Small intestine (tissue), 7 donors: Measurements from ENCODE around the gene LTBR. TPM values are rescaled to one million over a fixed set of nuclear protein-coding genes. Genes with fewer than 3 reads are reported as not detected.
"Not testable (repeated sequence)": the region's sequence is repeated elsewhere in the genome, so short reads cannot be mapped to it uniquely, and the experiment has no call there.

Experiments used
- DNase-seq, 2 donors: peaks; one replicate each; pipeline versions ENCODE4 v3.0.0 to v3.0.0-alpha.2; 2013
- FAIRE-seq: peaks from 2 replicates; lab custom pipeline; 2012; peaks lifted over from hg19 to GRCh38; lab: Jason Lieb, UNC
- H3K27ac ChIP-seq, 3 donors: one replicate each; pipeline ENCODE4 v1.5.1; 2013; ENCODE audit warnings: low read length in 2 of 3, mild to moderate bottlenecking in 2 of 3, control low read depth in 1 of 3, inconsistent platforms in 1 of 3, low read depth in 1 of 3, moderate library complexity in 1 of 3
- H3K27me3 ChIP-seq, 3 donors: one replicate each; pipeline ENCODE4 v1.6.1; 2013; ENCODE audit warnings: low read length in 3 of 3, inconsistent platforms in 1 of 3; ENCODE audit not compliant: control insufficient read depth in 3 of 3, insufficient read depth in 3 of 3
- H3K36me3 ChIP-seq, 3 donors: one replicate each; pipeline ENCODE4 v1.6.1; 2013; ENCODE audit warnings: low read length in 3 of 3, inconsistent platforms in 1 of 3, low read depth in 1 of 3, mild to moderate bottlenecking in 1 of 3, moderate library complexity in 1 of 3; ENCODE audit not compliant: control insufficient read depth in 3 of 3, insufficient read depth in 2 of 3
- H3K4me1 ChIP-seq, 3 donors: one replicate each; pipeline ENCODE4 v1.6.1; 2013; ENCODE audit warnings: low read length in 2 of 3, inconsistent platforms in 1 of 3, low read depth in 1 of 3, mild to moderate bottlenecking in 1 of 3, moderate library complexity in 1 of 3; ENCODE audit not compliant: control insufficient read depth in 3 of 3, insufficient read depth in 2 of 3
- H3K4me3 ChIP-seq, 3 donors: one replicate each; pipeline ENCODE4 v1.5.1; 2013; ENCODE audit warnings: low read length in 3 of 3, control low read depth in 1 of 3, inconsistent platforms in 1 of 3, low read depth in 1 of 3, mild to moderate bottlenecking in 1 of 3, moderate library complexity in 1 of 3
- H3K9me3 ChIP-seq, 2 donors: one replicate each; pipeline ENCODE4 v1.6.1; 2013; ENCODE audit warnings: low read depth in 1 of 2, low read length in 1 of 2; ENCODE audit not compliant: control insufficient read depth in 2 of 2, insufficient read depth in 1 of 2
- WGBS, 3 donors: extraction: QIAGEN DNeasy Blood & Tissue Kit; methylation state at CpG; one replicate each; pipeline ENCODE4 v1.1.7; 2013; 5-methylcytosine and 5-hydroxymethylcytosine counted together
- polyA plus RNA-seq, 4 donors: library from polyadenylated mRNA; stranded (reverse) in 3 of 4; unstranded in 1 of 4; fragments of 200-250 nt in 3 of 4; fragments of 120-200 nt in 1 of 4; gene quantifications; one replicate each; pipeline versions ENCODE4 v1.2.1 to v1.2.3, GENCODE V29; 2013
- donor health status: healthy with polysubstance abuse.
- donor health status: control.
- donor health status: control.
- donor health status: Bipolar disorder and iron deficiency.
- donor health status: healthy.

Gene LTBR
- polyA plus RNA-seq, 4 donors = 56.5 to 137 (median 73.2) TPM

DNA sequence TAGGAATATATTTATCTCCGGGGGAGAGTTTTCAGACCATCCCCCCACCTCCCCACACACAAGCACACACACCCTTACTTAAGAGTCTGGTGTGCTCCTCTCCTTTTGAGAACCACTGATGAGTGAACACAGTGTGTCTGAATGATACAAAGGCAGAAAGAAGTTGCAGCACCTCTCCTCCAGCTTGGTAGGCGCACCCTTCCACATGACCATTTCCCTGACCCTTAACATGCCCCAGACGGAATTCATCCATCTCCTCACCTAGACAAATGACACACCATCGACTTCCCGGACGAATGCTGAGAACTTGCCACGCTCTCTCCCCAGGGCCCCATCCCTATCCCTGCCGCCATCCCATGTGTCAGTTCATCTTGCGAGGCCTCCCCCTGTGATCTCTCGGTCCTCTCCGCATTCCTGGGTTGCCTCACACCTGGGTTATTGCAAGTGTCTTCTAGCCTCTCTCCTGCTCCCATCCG, 46.0 kb upstream of the LTBR start:
- FAIRE-seq (no peak), DNase-seq (peak in 1 of 2 donors; percentile 29)
- Histone ChIP-seq H3K9me3 (no peaks in the 10 kb centered on the region), H3K36me3 (peaks cover 0 to 66% (median 11%) of the 10 kb centered on the region in 3 donors), H3K4me3 (peak overlapping the region in 1 of 3 donors; percentile 96), H3K27me3 (no peaks in the 10 kb centered on the region), H3K27ac (peak overlapping the region; percentile 97 to 100 (median 98)), H3K4me1 (peaks cover 5 to 72% (median 10%) of the 10 kb centered on the region in 3 donors)
- WGBS, 3 donors = 38 to 61% (median 54%) methylated on average over 12 of the region's 12 CpGs

DNA sequence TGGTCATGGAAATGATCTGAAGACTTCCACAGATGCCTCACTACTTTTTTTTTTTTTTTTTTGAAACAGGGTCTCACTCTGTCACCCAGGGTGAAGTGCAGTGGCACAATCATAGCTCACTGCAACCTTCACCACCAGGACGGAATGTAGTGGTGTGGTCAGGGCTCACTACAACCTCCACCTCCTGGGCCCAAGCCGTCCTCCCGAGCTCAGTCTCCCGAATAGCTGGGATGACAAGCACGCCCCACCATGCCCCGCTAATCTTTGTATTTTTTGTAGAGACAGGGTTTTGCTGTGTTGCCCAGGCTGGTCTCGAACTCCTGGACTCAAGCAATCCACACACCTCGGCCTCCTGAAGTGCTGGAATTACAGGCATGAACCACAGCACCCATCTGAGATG, 45.4 kb upstream of the LTBR start:
- Histone ChIP-seq H3K36me3 (peaks cover 0 to 61% (median 6%) of the 10 kb centered on the region in 3 donors), H3K4me3 (peak overlapping the region in 1 of 3 donors; percentile 96), H3K27ac (peak overlapping the region; percentile 97 to 100 (median 98)), H3K4me1 (peaks cover 5 to 77% (median 10%) of the 10 kb centered on the region in 3 donors)
- H3K9me3 ChIP-seq, FAIRE-seq, H3K27me3 ChIP-seq, DNase-seq: not testable (repeated sequence)
- 52 to 61% (median 60%) methylated on average over 8 of the region's 8 CpGs for WGBS, 3 donors

DNA sequence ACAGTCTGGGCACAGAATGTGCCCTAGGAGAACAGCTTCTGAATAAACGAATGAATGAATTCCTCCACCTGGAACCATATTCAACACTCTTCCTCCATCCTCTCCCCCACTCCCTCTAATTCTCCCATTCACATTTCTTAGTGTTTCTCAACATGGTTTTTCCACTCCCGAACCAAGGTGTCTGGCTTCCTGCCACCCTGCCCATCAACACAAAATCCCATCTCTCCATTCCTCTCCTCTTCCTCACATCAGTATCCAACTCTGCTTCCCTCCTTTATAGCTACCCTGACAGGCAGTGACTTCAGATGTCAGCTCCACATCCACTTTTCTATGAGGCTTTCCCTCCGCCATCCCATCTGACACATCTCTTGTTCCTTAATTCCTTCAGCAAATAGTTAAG, 45.0 kb upstream of the LTBR start:
- H3K9me3 ChIP-seq = no peaks in the 10 kb centered on the region
- DNase-seq = peak in 1 of 2 donors; percentile 29
- WGBS, 3 donors = 29 to 39% (median 36%) methylated on average over 3 of the region's 3 CpGs
- H3K4me3 ChIP-seq = peak overlapping the region; percentile 2 to 96 (median 83)
- no peaks in the 10 kb centered on the region for H3K27me3 ChIP-seq
- H3K27ac ChIP-seq = peak overlapping the region; percentile 97 to 100 (median 98)
- peaks cover 0 to 56% (median 2%) of the 10 kb centered on the region in 3 donors for H3K36me3 ChIP-seq
- FAIRE-seq = no peak
- peaks cover 5 to 78% (median 7%) of the 10 kb centered on the region in 3 donors for H3K4me1 ChIP-seq

DNA sequence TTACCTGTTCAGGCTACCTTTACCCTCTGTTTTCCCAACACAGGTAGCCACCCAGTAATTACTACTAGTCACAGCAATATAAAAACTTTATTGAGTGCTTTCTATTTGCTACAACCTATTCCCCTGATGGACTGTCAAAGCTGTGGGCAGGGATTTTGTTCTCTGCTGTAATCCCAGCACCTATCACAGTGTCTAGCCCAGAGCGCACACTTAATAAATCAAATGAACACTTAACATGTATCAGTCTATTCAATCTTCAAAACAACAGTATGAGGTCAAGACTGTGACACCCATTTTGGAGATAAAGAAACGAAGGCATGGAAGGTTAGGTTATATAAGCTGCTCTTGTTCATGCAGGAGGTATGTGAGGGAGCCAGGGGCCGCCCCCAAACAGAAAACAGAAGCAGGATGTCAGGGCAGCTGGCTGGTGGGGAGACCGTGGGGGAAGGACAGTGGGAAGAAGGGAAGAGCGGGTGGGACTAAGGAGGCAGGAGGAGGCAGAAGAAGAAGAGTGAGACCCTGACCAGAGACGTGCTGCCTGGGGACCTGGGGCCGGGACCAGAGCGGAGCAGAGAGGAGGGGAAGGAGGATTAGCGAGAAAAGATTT, 43.8 kb upstream of the LTBR start:
- H3K4me3 ChIP-seq = peak overlapping the region; percentile 83 to 96 (median 85)
- peak; percentile 64 to 96 for DNase-seq
- WGBS, 3 donors = 1 to 5% (median 4%) methylated on average over 9 of the region's 9 CpGs
- peaks cover 0 to 45% (median 0%) of the 10 kb centered on the region in 3 donors for H3K36me3 ChIP-seq
- peaks cover 3 to 73% (median 6%) of the 10 kb centered on the region in 3 donors for H3K4me1 ChIP-seq
- H3K9me3 ChIP-seq = no peaks in the 10 kb centered on the region
- H3K27me3 ChIP-seq = no peaks in the 10 kb centered on the region
- H3K27ac ChIP-seq = peak overlapping the region; percentile 97 to 100 (median 98)
- no peak for FAIRE-seq

DNA sequence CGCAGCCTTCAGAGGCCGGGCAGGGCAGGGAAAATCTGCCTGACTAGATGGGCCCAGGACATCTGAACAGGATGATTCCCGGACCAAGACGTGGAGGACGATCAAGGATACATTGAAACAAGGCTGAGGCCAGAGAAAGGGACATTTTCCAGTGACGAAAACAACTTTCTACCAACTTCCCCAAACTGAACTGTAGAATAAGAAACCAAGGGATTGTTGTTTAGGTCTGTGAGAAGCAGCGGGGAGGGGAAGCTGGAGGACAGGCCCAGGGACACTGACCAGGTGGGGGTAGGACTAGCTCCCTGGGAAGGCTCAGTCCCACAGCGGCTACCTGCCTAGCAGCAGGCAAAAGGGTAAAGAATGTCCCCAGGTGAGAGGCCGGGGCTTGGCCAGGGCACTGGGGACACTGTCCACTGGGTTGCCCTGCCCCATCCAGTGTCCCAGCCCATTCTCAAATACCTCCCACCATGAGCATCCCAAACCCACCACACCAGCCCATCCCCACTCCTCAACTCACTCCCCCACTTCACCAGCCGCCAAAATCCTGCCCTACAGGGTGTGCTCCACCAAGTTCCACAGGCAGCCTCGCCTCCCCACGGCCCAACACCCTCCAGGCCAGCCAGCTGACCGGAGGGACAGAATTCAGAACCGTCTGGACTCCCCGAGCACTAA, 43.1 kb upstream of the LTBR start:
- no peaks in the 10 kb centered on the region for H3K9me3 ChIP-seq
- WGBS, 3 donors = 3 to 4% (median 3%) methylated on average over 15 of the region's 15 CpGs
- DNase-seq = peak in 1 of 2 donors; percentile 42
- H3K27me3 ChIP-seq = no peaks in the 10 kb centered on the region
- peaks cover 3 to 70% (median 6%) of the 10 kb centered on the region in 3 donors for H3K4me1 ChIP-seq
- peak overlapping the region; percentile 97 to 100 (median 98) for H3K27ac ChIP-seq
- peak overlapping the region; percentile 83 to 96 (median 85) for H3K4me3 ChIP-seq
- no peak for FAIRE-seq
- H3K36me3 ChIP-seq = peaks cover 0 to 39% (median 0%) of the 10 kb centered on the region in 3 donors

DNA sequence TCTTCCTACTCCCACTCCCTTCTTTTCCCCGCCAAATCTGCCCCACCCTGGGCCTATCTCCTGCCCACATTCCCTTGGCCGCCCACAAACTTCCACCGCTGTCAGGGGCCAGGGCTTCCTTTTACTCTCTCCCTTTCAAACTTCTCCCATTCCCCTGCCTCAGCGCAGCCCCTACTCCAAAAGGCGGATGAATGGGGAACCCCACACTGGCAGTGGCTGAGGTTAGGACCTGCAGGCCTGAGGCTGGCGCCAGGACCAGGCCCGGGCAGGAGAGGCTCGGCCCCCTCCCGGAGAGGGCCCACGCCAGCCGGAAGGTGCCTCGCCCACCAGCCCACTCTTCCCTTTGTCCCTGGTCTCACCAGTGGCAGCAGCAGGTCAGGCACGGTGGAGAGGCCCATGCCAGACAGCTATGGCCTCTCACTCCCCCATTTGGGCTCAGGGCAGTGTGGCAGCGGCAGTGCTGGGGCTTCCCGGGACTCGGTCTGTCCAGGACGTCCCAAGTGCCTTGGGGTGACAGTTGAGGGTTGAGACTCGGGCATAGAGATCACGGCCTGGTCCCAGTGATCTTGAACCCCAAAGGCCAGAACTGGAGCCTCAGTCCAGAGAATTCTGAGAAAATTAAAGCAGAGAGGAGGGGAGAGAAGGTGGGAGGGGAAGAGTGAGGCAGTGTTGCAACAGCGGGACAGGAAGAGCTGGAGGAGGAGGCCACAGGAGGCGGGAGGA, 42.4 kb upstream of the LTBR start, which contains the start of gene TNFRSF1A:
Gene TNFRSF1A (minus strand): TSS at position 660 of the 723 bp plus-strand sequence. CDS start 262 bp downstream, at position 398.
- FAIRE-seq = no peak
- H3K4me1 ChIP-seq = peaks cover 6 to 70% (median 6%) of the 10 kb centered on the region in 3 donors
- 0 to 2% (median 1%) methylated on average over 20 to 21 of the region's 21 CpGs for WGBS, 3 donors

DNA sequence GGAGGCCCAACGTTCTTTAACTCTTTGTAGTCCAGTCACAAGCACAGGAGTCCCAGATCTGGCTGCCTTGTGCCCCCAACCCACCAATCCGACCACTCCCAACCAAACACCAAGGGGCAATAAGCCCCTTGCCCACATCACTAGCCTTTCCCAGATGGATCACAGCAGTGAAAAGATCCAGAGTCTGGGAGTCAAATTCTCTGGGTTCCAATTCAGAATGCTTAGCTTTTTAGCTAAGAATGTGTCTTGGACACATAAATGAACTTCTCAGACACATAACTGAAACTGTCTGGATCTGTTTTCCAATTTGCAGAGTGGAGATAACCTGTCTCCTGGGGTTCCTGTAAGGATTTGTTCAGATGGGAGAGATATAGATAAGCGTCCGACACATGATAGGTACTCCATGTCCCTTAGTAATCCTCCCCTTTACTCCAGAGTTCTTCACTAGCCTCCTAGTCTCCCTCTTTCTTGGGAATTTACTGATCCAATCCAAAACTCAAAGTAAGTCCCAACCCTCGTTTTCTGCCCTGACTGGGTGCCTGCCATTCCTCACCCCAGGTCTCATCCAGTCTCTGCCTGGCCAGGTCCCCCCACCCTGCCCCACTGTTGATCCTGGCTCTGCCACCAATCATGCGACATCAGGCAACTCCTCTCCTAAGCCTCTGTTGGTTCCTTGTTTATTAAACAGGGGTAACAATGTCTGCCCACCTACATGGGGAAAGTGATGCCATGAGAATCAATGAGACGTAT, 41.6 kb upstream of the LTBR start:
- Histone ChIP-seq H3K36me3 (peaks cover 0 to 30% (median 0%) of the 10 kb centered on the region in 3 donors), H3K9me3 (no peaks in the 10 kb centered on the region), H3K4me3 (peak overlapping the region; percentile 83 to 96 (median 85)), H3K27ac (peak overlapping the region; percentile 97 to 100 (median 98)), H3K27me3 (no peaks in the 10 kb centered on the region), H3K4me1 (peaks cover 6 to 63% (median 6%) of the 10 kb centered on the region in 3 donors)
- 39 to 49% (median 41%) methylated on average over 7 of the region's 7 CpGs for WGBS, 3 donors
- DNase-seq (peak in 1 of 2 donors; percentile 32), FAIRE-seq (no peak)

More for the DNA sequence above, 42.4 kb upstream of the LTBR start, which contains the start of gene TNFRSF1A:
- no peaks in the 10 kb centered on the region for H3K27me3 ChIP-seq
- H3K9me3 ChIP-seq = no peaks in the 10 kb centered on the region
- H3K27ac ChIP-seq = peak within 1 kb of the TSS; percentile 97 to 100 (median 98)
- peak within 1 kb of the TSS; percentile 83 to 96 (median 85) for H3K4me3 ChIP-seq
- H3K36me3 ChIP-seq = peaks cover 0 to 37% (median 0%) of the 10 kb centered on the region in 3 donors
- DNase-seq = peak; percentile 87 to 88
